Lung (tissue), 12 donors: ENCODE results near the gene CELF5. TPM values are rescaled to one million over a fixed set of nuclear protein-coding genes. Genes with fewer than 3 reads are reported as not detected.

Experiments
- ATAC-seq: fragments of 200-7000 bp; cut with Tn5 transposase; one replicate; pipeline ENCODE4 v1.9.1; 2020; ENCODE audit warnings: moderate number of reproducible peaks; ENCODE audit not compliant: insufficient read depth, low FRiP score
- DNase-seq, 3 donors: peaks; one replicate each; pipeline ENCODE4 v3.0.0-alpha.2; 2013 to 2017
- H3K27ac ChIP-seq, 2 donors: one replicate each; pipeline ENCODE4 v1.5.1; 2013; ENCODE audit warnings: mild to moderate bottlenecking in 2 of 2, moderate library complexity in 2 of 2, control low read depth in 1 of 2, inconsistent platforms in 1 of 2, low read depth in 1 of 2, low read length in 1 of 2
- H3K27me3 ChIP-seq, 3 donors: one replicate each; pipeline ENCODE4 v1.5.1; 2013; ENCODE audit warnings: low read length in 2 of 3; ENCODE audit not compliant: control insufficient read depth in 3 of 3, insufficient read depth in 3 of 3
- H3K36me3 ChIP-seq, 4 donors: one replicate each; pipeline ENCODE4 v1.5.1; 2013; ENCODE audit warnings: low read length in 4 of 4, mild to moderate bottlenecking in 1 of 4, moderate library complexity in 1 of 4; ENCODE audit not compliant: control insufficient read depth in 4 of 4, insufficient read depth in 4 of 4
- H3K4me1 ChIP-seq, 5 donors: one replicate each; pipeline ENCODE4 v1.5.1; 2013; ENCODE audit warnings: low read length in 5 of 5, mild to moderate bottlenecking in 2 of 5, moderate library complexity in 1 of 5; ENCODE audit not compliant: control insufficient read depth in 5 of 5, insufficient read depth in 5 of 5
- H3K4me3 ChIP-seq: one replicate; pipeline ENCODE4 v1.5.1; 2013; ENCODE audit warnings: mild to moderate bottlenecking, control low read depth, moderate library complexity
- H3K9ac ChIP-seq, 2 donors: one replicate each; pipeline ENCODE4 v1.5.1; 2013; ENCODE audit warnings: low read length in 2 of 2, control low read depth in 1 of 2; ENCODE audit not compliant: insufficient read depth in 1 of 2
- H3K9me3 ChIP-seq, 4 donors: one replicate each; pipeline ENCODE4 v1.5.1; 2013; ENCODE audit warnings: low read length in 3 of 4, mild to moderate bottlenecking in 1 of 4, moderate library complexity in 1 of 4; ENCODE audit not compliant: control insufficient read depth in 4 of 4, insufficient read depth in 3 of 4
- CTCF ChIP-seq: IDR thresholded peaks from 2 replicates; pipeline ENCODE4 v1.5.1; 2012; ENCODE audit warnings: mild to moderate bottlenecking; ENCODE audit errors: control extremely low read depth, extremely low read depth
- WGBS, 2 donors: extraction: QIAGEN DNeasy Blood & Tissue Kit; methylation state at CpG; one replicate each; pipeline ENCODE4 v1.1.7; 2013; 5-methylcytosine and 5-hydroxymethylcytosine counted together
- polyA plus RNA-seq, 2 donors: library from polyadenylated mRNA; stranded (reverse); fragments of 200-250 nt; gene quantifications; one replicate each; pipeline ENCODE4 v1.2.1, GENCODE V29; 2013
- total RNA-seq, 2 donors: library from RNA; depleted of rRNA in 1 of 2; stranded (reverse); fragments of >200 nt in 1 of 2; gene quantifications; one replicate each; pipeline ENCODE4 v1.2.1, GENCODE V29; 2014 to 2021
- donor health status: control.
- donor health status: control.
- donor health status: Bipolar disorder and iron deficiency.
- donor health status: healthy.
- donor health status: DM: yes; HTN: yes; CAD: no.

The CELF5 gene
- total and polyA plus RNA-seq, 4 donors, result 0.08 to 0.14 (median 0.12) TPM; not detected in 1

DNA sequence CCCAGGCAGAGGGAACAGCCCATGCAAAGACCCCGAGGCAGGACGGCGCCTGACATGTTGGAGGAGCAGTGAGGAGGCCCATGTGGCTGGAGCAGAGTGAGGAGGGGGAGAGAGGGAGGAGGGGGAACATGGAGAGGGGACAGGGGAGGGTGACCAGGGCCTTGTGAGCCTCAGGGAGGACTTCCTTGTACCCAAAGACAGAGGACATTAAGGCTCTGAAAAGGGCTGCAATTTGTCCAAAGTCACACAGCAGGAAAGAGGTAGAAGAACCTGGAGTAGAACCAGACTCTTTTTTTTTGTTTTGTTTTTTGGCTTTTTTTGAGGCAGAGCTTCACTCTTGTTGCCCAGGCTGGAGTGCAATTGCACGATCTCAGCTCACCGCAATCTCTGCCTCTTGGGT lies 67.2 kb downstream of the CELF5 start:
- H3K9ac ChIP-seq, result no peak overlapping the region
- TF ChIP-seq CTCF, result no peak
- peaks cover 0 to 4% (median 2%) of the 10 kb centered on the region in 3 donors for H3K27me3 ChIP-seq
- H3K4me1 ChIP-seq, result no peaks in the 10 kb centered on the region
- no peak overlapping the region for H3K4me3 ChIP-seq
- no peak for DNase-seq
- H3K36me3 ChIP-seq, result no peaks in the 10 kb centered on the region
- H3K27ac ChIP-seq, result no peak overlapping the region
- 73 to 84% methylated on average over 5 of the region's 5 CpGs for WGBS, 2 donors
- ATAC-seq, result no peak
- H3K9me3 ChIP-seq, result no peaks in the 10 kb centered on the region

GRCh38 chr19:3292958-3293529 lies 68.6 kb downstream of the CELF5 start:
- H3K4me1 ChIP-seq, result no peaks in the 10 kb centered on the region
- peaks cover 0 to 4% (median 2%) of the 10 kb centered on the region in 3 donors for H3K27me3 ChIP-seq
- TF ChIP-seq CTCF, result no peak
- no peaks in the 10 kb centered on the region for H3K36me3 ChIP-seq
- WGBS, 2 donors, result 78 to 88% methylated on average over 23 of the region's 23 CpGs
- H3K9ac ChIP-seq, result no peak overlapping the region
- H3K9me3 ChIP-seq, result no peaks in the 10 kb centered on the region
- no peak overlapping the region for H3K27ac ChIP-seq
- ATAC-seq (no peak), DNase-seq (no peak)
- no peak overlapping the region for H3K4me3 ChIP-seq

- no peak overlapping the region for H3K27ac ChIP-seq
- ATAC-seq (no peak), DNase-seq (no peak)
- no peak overlapping the region for H3K9ac ChIP-seq
- no peaks in the 10 kb centered on the region for H3K4me1 ChIP-seq
- TF ChIP-seq CTCF, result no peak
- no peak overlapping the region for H3K4me3 ChIP-seq
- no peaks in the 10 kb centered on the region for H3K9me3 ChIP-seq
- H3K36me3 ChIP-seq, result no peaks in the 10 kb centered on the region
- 82 to 84% methylated on average over 9 of the region's 9 CpGs for WGBS, 2 donors
- H3K27me3 ChIP-seq, result peaks cover 0 to 4% (median 2%) of the 10 kb centered on the region in 3 donors
These were observed 69.1 kb downstream of the CELF5 start for GRCh38 chr19:3293560-3293959.
